GM12891 (cell line): ENCODE data around the gene CTBS. TPM values are rescaled to one million over a fixed set of nuclear protein-coding genes. Genes with fewer than 3 reads are reported as not detected.

Experiments used
- DNase-seq: peaks from one replicate; pipeline ENCODE4 v3.0.0; 2011; ENCODE audit warnings: low spot score; ENCODE audit not compliant: insufficient read length
- FAIRE-seq: peaks from 2 replicates; lab custom pipeline; 2011; peaks lifted over from hg19 to GRCh38; lab: Jason Lieb, UNC
- PAX5 ChIP-seq: IDR thresholded peaks from 2 replicates; pipeline ENCODE4 v1.6.1; 2011; ENCODE audit warnings: low read length, moderate library complexity, mild to moderate bottlenecking; ENCODE audit not compliant: insufficient read depth, severe bottlenecking
- POLR2A ChIP-seq: IDR thresholded peaks from 2 replicates; pipeline ENCODE4 v1.6.1; 2011; ENCODE audit warnings: low read depth, low read length, control low read depth
- POLR2AphosphoS5 ChIP-seq: IDR thresholded peaks from 2 replicates; pipeline ENCODE4 v1.6.1; 2011; ENCODE audit warnings: low read depth, low read length, control low read depth
- POU2F2 ChIP-seq: IDR thresholded peaks from 2 replicates; pipeline ENCODE4 v1.6.1; 2011; ENCODE audit warnings: low read depth, mild to moderate bottlenecking, control low read depth, low read length, moderate library complexity
- SPI1 ChIP-seq: IDR thresholded peaks from 2 replicates; pipeline ENCODE4 v1.6.1; 2011; ENCODE audit warnings: low read depth, low read length, control low read depth
- TAF1 ChIP-seq: IDR thresholded peaks from 2 replicates; pipeline ENCODE4 v1.6.1; 2011; ENCODE audit warnings: low read depth, low read length, control low read depth
- polyA plus RNA-seq: library from polyadenylated mRNA; unstranded; fragments of >200 nt; gene quantifications from one replicate; pipeline ENCODE4 v1.2.1, GENCODE V29; 2012; ENCODE audit warnings: low read depth, missing spikeins, inconsistent platforms; ENCODE audit not compliant: missing spikeins

The CTBS gene, protein sequence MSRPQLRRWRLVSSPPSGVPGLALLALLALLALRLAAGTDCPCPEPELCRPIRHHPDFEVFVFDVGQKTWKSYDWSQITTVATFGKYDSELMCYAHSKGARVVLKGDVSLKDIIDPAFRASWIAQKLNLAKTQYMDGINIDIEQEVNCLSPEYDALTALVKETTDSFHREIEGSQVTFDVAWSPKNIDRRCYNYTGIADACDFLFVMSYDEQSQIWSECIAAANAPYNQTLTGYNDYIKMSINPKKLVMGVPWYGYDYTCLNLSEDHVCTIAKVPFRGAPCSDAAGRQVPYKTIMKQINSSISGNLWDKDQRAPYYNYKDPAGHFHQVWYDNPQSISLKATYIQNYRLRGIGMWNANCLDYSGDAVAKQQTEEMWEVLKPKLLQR
- 6.8 TPM for polyA plus RNA-seq

DNA sequence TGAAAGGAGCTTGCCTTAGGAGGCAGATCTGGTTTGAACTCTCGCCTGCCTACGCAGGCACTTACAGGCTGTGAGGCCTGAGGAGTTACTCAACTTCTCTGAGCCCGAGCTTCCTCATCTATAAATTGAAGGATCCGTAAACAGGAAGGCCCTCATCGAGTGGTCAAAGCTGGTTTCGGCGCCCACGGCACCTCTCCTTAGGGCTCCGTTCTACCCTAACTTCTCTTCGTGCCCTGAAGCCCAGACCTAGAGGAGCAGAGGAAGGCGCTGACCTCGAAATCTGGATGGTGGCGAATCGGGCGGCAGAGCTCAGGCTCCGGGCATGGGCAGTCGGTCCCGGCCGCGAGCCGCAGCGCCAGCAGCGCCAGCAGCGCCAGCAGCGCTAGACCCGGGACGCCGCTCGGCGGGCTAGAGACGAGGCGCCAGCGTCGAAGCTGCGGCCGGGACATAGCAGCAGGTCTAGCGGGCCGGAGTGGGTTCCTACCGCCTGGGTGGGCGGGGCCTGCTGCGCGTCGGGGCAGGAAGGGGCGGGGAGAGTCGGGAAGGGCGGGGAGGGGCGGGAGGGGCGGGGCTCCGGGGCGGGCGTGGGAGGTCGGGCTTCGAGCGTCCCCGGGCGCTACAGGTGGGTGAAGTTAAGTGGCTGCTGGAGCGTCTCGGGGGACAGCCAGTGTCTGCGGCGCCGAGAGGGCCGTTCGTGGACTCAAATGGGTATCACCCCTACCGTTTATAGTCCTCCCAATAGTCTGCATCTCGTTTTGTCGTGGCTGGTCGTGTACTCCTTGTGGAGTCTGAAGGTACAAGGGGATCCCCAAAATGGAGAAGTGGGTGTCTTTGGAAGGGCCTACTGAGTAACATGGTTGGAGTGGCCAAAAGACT is at the start of gene CTBS:
TSS of gene CTBS (minus strand) at position 474 of the 876 bp plus-strand sequence. CDS start at position 449, 25 bp downstream.
- FAIRE-seq (peak; percentile 94), DNase-seq (peak; percentile 89)
- TF ChIP-seq POLR2A (peak; percentile 84), TAF1 (peak; percentile 61), POLR2AphosphoS5 (peak; percentile 88; the same call in 1 of the 2 replicates), SPI1 (peak; percentile 83), PAX5 (no peak), POU2F2 (no peak)

DNA sequence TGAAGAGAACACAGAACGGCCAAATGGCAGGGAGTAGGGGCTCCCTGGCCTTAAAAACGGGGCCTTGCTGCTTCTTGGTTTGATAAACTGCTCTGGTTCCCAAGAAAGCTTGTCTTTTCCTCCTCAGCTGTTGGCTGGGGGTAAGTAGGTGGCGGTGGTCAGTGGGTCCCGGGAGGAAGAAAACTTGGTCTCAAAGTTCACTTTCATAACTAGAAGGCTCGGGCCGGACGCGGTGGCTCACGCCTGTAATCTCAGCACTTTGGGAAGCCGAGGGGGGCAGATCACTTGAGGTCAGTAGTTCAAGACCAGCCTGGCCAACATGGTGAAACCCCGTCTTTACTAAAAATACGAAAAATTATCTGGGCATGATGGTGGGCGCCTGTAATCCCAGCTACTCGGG is 47.3 kb upstream of the CTBS start:
- TF ChIP-seq POLR2AphosphoS5 (no peak), SPI1 (no peak), POU2F2 (no peak), PAX5 (no peak), TAF1 (no peak), POLR2A (no peak)
- FAIRE-seq (no peak), DNase-seq (no peak)

DNA sequence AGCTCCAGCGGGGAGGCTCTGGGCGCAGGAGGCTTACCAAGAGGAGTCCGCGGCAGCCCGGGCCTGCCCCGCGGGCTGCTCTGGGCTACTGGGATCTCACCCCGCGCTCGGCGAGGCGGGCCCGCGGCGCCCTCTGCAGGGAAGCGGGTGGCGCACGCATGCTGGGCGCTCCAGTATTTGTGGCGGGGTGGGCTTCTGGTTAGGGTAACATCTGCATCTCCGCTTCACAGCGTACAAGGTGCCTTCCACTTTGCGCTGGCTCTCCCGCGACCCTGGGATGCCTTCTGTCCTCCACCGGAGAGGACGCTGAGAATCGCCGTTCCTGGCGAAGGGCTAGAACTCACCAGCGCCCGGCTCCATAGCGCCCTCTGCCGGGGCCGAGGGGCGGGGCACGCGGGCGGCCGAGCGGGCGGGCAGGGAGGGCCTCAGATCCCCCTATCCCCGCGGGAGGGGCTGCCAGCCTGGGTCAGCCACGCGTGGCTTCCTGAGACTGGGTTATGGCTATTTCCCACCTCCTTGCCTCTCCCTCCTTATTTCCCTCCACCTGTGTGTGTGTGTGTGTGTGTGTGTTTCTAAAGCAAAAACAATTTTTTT is 46.6 kb upstream of the CTBS start:
- no peak for TF ChIP-seq POLR2AphosphoS5
- TF ChIP-seq TAF1, result no peak
- TF ChIP-seq PAX5, result no peak
- 0 out of 2 replicates have a peak, but pooled peaks have one; percentile 4 for TF ChIP-seq POU2F2
- no peak for TF ChIP-seq SPI1
- peak; percentile 85 for FAIRE-seq
- peak; percentile 78 for DNase-seq

DNA sequence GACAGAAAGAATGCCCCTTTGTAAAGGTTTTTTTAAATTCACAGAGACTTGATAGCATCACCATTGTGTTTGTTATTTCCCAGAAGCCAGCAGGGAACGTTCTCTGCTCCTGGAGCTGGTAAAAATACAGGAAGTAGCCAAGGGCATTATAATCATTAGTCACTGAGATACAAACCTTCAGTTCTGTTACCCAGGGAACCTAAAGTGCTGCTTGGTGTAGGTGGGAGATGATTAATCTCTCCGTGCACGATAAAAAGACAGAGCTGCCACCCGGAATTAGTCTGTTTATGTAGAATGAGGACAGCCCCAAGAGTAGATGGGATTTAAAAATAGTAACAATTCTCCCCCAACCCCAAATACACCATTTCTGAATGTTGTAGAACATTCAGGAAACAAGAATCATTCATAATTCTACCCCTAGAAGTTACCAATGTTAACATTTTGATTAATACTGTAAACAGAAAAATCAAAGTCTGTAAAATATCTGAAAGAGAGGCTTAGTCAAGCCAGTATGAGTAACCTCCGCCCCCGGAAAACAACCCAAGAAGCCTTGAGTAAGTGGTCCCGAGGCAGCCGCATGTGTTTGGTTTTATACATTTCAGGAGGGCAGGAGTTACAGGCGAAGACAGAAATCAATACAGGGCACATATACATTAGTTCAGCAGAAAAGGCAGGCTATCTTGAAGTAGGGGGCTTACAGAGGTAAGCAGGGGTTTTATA is 45.3 kb upstream of the CTBS start:
- FAIRE-seq (no peak), DNase-seq (no peak)
- no peak for TF ChIP-seq POU2F2
- TF ChIP-seq TAF1, result no peak
- TF ChIP-seq PAX5, result no peak
- TF ChIP-seq POLR2AphosphoS5, result no peak
- TF ChIP-seq POLR2A, result no peak
- TF ChIP-seq SPI1, result no peak

- DNase-seq (no peak), FAIRE-seq (no peak)
- no peak for TF ChIP-seq POLR2A
- no peak for TF ChIP-seq POU2F2
- TF ChIP-seq SPI1, result no peak
- TF ChIP-seq TAF1, result no peak
- no peak for TF ChIP-seq POLR2AphosphoS5
- no peak for TF ChIP-seq PAX5
Measured at GRCh38 chr1:84617349-84617748, 43.1 kb upstream of the CTBS start.

DNA sequence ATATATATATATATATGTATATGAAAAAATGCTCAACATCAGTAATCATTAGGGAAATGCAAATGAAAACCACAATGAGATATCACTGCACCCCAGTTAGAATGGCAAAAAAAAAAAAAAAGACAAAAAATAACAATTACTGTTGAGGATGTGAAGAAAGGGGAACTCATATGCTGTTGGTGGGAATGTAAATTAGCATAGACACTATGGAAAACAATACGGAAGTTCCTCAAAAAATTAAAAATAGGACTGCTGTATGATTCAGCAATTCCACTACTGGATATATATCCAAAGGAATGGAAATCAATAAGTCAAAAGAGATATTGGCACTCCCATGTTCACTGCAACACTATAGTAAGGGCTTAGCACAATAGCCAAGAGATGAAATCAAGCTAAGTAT is 41.5 kb upstream of the CTBS start:
- TF ChIP-seq SPI1 (no peak), POLR2AphosphoS5 (no peak), POLR2A (no peak), POU2F2 (no peak), PAX5 (no peak), TAF1 (no peak)
- FAIRE-seq (no peak), DNase-seq (no peak)

DNA sequence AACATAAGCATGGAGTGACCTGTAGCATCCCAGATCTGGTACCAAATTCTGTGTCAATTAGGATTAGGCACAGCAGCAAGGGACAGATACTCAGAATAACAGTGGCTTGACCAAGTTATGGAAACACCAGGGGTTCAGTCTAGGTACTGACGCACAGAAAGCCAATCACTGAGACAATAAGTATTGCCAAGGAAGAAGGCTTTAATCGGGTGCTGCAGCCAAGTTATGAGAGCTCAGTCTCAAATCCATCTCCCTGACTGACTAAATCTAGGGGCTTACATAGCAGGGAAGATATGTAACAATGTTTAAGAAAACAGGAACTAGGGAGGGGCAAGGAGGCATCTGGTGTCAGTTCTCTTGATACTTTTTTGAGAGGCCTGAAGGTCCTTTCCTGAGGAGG is 39.6 kb upstream of the CTBS start:
- TF ChIP-seq POU2F2 (no peak), POLR2A (no peak), SPI1 (no peak), POLR2AphosphoS5 (no peak), PAX5 (no peak)
- FAIRE-seq, result no peak
- DNase-seq, result no peak

- FAIRE-seq (no peak), DNase-seq (no peak)
- TF ChIP-seq POLR2A (no peak), SPI1 (no peak), PAX5 (no peak), POLR2AphosphoS5 (no peak), TAF1 (no peak), POU2F2 (no peak)
Measured at GRCh38 chr1:84613026-84613425, 38.8 kb upstream of the CTBS start.

- no peak for DNase-seq
- no peak for TF ChIP-seq POU2F2
- TF ChIP-seq POLR2AphosphoS5, result no peak
- no peak for TF ChIP-seq SPI1
- no peak for TF ChIP-seq POLR2A
- TF ChIP-seq TAF1, result no peak
- TF ChIP-seq PAX5, result no peak
- FAIRE-seq, result no peak
Measured at GRCh38 chr1:84611796-84612195, 37.6 kb upstream of the CTBS start.

GRCh38 chr1:84611091-84611490 is 36.9 kb upstream of the CTBS start:
- TF ChIP-seq POU2F2 (no peak), TAF1 (no peak), PAX5 (no peak), POLR2A (no peak), SPI1 (no peak), POLR2AphosphoS5 (no peak)
- DNase-seq (no peak), FAIRE-seq (no peak)
